Epithelial cell of proximal tubule (primary cell): ENCODE measurements around the gene TMED4. TPM values are rescaled to one million over a fixed set of nuclear protein-coding genes. Genes with fewer than 3 reads are reported as not detected.

Experiments
- DNase-seq: peaks from one replicate; pipeline ENCODE4 v3.0.0-alpha.2; 2011; ENCODE audit warnings: low read depth
- H3K4me3 ChIP-seq: 2 replicates; pipeline ENCODE4 v1.5.1; 2011; ENCODE audit warnings: low read depth, mild to moderate bottlenecking, low read length
- CTCF ChIP-seq: conservative IDR thresholded peaks from 2 replicates; pipeline ENCODE4 v1.5.1; 2012; ENCODE audit warnings: low read depth, mild to moderate bottlenecking, low read length
- total RNA-seq: library from RNA; depleted of rRNA; stranded (reverse); fragments of >200 nt; gene quantifications from 2 replicates; pipeline ENCODE4 v1.2.3, GENCODE V29; 2015

The TMED4 gene
- 114 and 167 TPM in 2 replicates for total RNA-seq

GRCh38 chr7:44581879-44582603 lies at the start of gene TMED4:
Gene TMED4, minus strand, starts transcription at chr7:44582231. Its CDS starts 25 bp downstream, at chr7:44582206.
- peak within 1 kb of the TSS; percentile 74 for H3K4me3 ChIP-seq
- TF ChIP-seq CTCF: no peak
- peak; percentile 69 for DNase-seq

GRCh38 chr7:44631458-44632115 lies 49.6 kb upstream of the TMED4 start:
- TF ChIP-seq CTCF: no peak
- no peak overlapping the region for H3K4me3 ChIP-seq
- DNase-seq: no peak

- H3K4me3 ChIP-seq: no peak overlapping the region
- no peak for TF ChIP-seq CTCF
- DNase-seq: no peak
Measured at GRCh38 chr7:44630792-44631457, 48.9 kb upstream of the TMED4 start.

GRCh38 chr7:44629829-44630522 lies 47.9 kb upstream of the TMED4 start:
- no peak overlapping the region for H3K4me3 ChIP-seq
- no peak for TF ChIP-seq CTCF
- DNase-seq: no peak

- no peak overlapping the region for H3K4me3 ChIP-seq
- DNase-seq: no peak
- no peak for TF ChIP-seq CTCF
Measured at GRCh38 chr7:44626620-44627019, 44.6 kb upstream of the TMED4 start.

- no peak overlapping the region for H3K4me3 ChIP-seq
- DNase-seq: no peak
- no peak for TF ChIP-seq CTCF
Measured at GRCh38 chr7:44625526-44626471, 43.8 kb upstream of the TMED4 start.
